ENCODE measurements around the gene RRAGC. TPM values are rescaled to one million over a fixed set of nuclear protein-coding genes. Genes with fewer than 3 reads are reported as not detected.

RRAGC gene
- total RNA-seq, 1 experiment from 2014 or later, result 11.4 TPM

GRCh38 chr1:38818175-38818976 lies 41.2 kb downstream of the RRAGC start (continued):
- TF ChIP-seq MXD4 (CRISPR knock-in tag; IDR thresholded peaks at IDR 0.05; ENCODE audit: borderline replicate concordance) (no peak), SMAD4 (CRISPR knock-in tag; IDR thresholded peaks at IDR 0.05) (no peak), FOXK1 (CRISPR knock-in tag; IDR thresholded peaks at IDR 0.05) (no peak), TCF7 (CRISPR knock-in tag; IDR thresholded peaks at IDR 0.05; ENCODE audit: low read depth) (no peak), CREB1 (CRISPR knock-in tag; IDR thresholded peaks at IDR 0.05) (no peak), MYBL2 (CRISPR knock-in tag; IDR thresholded peaks at IDR 0.05) (no peak), ELF4 (CRISPR knock-in tag; IDR thresholded peaks at IDR 0.05; ENCODE audit: low read depth) (no peak), CREM (CRISPR knock-in tag; IDR thresholded peaks at IDR 0.05) (no peak), E2F1 (CRISPR knock-in tag; IDR thresholded peaks at IDR 0.05) (no peak), EMX1 (CRISPR knock-in tag; IDR thresholded peaks at IDR 0.05) (no peak), ZNF281 (CRISPR knock-in tag; IDR thresholded peaks at IDR 0.05) (no peak), ZNF423 (CRISPR knock-in tag; IDR thresholded peaks at IDR 0.05) (peak; percentile 66; the same call in 1 of the 2 replicates), GABPB1 (CRISPR knock-in tag; IDR thresholded peaks at IDR 0.05) (no peak)
- TF ChIP-seq, protein P1, sequence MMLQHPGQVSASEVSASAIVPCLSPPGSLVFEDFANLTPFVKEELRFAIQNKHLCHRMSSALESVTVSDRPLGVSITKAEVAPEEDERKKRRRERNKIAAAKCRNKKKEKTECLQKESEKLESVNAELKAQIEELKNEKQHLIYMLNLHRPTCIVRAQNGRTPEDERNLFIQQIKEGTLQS (CRISPR knock-in tag; conservative IDR thresholded peaks at IDR 0.05), result no peak
- TF ChIP-seq, protein P2, sequence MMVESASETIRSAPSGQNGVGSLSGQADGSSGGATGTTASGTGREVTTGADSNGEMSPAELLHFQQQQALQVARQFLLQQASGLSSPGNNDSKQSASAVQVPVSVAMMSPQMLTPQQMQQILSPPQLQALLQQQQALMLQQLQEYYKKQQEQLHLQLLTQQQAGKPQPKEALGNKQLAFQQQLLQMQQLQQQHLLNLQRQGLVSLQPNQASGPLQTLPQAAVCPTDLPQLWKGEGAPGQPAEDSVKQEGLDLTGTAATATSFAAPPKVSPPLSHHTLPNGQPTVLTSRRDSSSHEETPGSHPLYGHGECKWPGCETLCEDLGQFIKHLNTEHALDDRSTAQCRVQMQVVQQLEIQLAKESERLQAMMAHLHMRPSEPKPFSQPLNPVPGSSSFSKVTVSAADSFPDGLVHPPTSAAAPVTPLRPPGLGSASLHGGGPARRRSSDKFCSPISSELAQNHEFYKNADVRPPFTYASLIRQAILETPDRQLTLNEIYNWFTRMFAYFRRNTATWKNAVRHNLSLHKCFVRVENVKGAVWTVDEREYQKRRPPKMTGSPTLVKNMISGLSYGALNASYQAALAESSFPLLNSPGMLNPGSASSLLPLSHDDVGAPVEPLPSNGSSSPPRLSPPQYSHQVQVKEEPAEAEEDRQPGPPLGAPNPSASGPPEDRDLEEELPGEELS (CRISPR knock-in tag; IDR thresholded peaks at IDR 0.05), result peak; percentile 62; the same call in 1 of the 2 replicates

DNA sequence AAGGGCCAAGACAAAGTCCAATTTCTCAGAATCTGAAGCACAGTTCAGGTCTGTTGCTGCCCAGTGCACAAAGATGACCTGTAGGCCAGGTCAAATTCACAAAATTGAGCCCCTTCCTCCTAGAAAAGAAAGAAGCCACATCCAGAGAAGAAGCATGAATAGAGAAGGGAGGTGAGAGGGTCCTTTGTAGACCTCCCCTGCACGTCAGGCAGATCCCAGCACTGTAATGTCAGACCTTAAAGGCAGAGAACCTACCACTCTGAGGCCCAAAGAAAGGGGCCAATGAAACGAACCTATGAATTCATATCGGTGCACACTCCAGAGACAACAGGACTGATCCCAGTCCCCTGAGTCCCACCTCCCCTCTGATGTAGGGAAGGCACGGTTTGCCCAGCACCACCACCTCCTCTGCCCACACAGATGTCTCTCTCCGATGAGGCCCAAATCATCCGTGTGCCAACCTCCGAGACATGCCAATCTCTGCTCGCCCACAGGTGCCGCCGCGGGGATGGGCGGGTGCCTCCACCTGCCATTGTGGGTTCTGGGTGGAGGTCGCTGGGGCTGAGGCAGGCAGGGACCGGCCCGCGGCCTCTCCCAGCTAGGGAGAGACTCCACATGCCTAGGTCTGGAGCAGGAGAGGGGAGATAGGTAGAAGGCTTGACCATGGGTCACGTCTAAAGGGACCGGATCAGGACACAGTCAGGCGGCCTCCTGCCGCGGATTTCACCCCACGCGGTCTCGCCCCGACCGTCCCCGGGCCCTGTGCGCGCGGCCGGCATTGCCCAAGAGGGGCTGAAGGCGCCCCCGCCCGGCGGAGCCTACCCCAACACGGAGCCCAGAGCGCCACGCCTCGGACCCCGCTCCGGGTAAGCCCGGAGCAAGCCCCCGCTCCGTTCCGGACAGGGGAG lies 42.1 kb downstream of the RRAGC start:
- H3K4me3 Mint-ChIP-seq, result peak overlapping the region; percentile 36
- CTCF ChIA-PET, result interaction anchor here (0.5 to 4.0 kb wide), 17 partner anchors 10 to 788 kb away, joined by 3 to 42 read pairs (median 8); no protein-coding TSS in a partner anchor
- H3K36me3 Mint-ChIP-seq, result peaks cover 3% of the 10 kb centered on the region; the same call in 1 of the 2 replicates
- H3K27ac Mint-ChIP-seq, result no peak overlapping the region
- H3K9me3 Mint-ChIP-seq, result peaks cover 7% of the 10 kb centered on the region
- peaks cover 30% of the 10 kb centered on the region for H3K4me1 Mint-ChIP-seq
- ATAC-seq, result peak; percentile 69
- peaks cover 32% of the 10 kb centered on the region for H3K27me3 Mint-ChIP-seq (ENCODE audit: low read depth)
- TF ChIP-seq ZNF396 (CRISPR knock-in tag; IDR thresholded peaks at IDR 0.05; ENCODE audit: borderline replicate concordance) (0 out of 2 replicates have a peak, but pooled peaks have one; percentile 7), CREM (CRISPR knock-in tag; IDR thresholded peaks at IDR 0.05) (no peak), KAT7 (CRISPR knock-in tag; IDR thresholded peaks at IDR 0.05; ENCODE audit: borderline replicate concordance) (peak; percentile 50; the same call in 1 of the 2 replicates)
- DNase-seq (ENCODE audit: low spot score), result no peak
- POLR2A ChIA-PET, result no interaction called here
